Panc1 (cell line): ENCODE measurements around the gene ITGA3. TPM values are rescaled to one million over a fixed set of nuclear protein-coding genes. Genes with fewer than 3 reads are reported as not detected.
A peak's percentile ranks its signal among the peaks of the same experiment; 100 is the strongest.

Experiments used
- ATAC-seq: fragments of 200-7000 bp; cut with Tn5 transposase; 2 replicates; pipeline ENCODE4 v1.9.1; 2020; ENCODE audit warnings: mild to moderate bottlenecking, moderate library complexity
- BruUV-seq: library from RNA; stranded (reverse); fragments of 400-500 nt; replicated peaks from 2 replicates; lab custom pipeline; 2021; lab: Mats Ljungman, UMichigan
- CTCF ChIA-PET: fragments of 300-600 bp; sonication (Branson Sonifier 250); formaldehyde crosslinking; loops from one replicate; lab custom pipeline; 2022; ENCODE audit warnings: antibody characterized with exemption; lab: Charles Lee
- POLR2A ChIA-PET: fragments of 300-600 bp; sonication (Branson Sonifier 250); formaldehyde crosslinking; loops from one replicate; lab custom pipeline; 2022; ENCODE audit warnings: antibody characterized with exemption; lab: Charles Lee
- DNase-seq: peaks from one replicate; pipeline ENCODE4 v3.0.0-alpha.2; 2010; ENCODE audit warnings: low read depth, low spot score
- H3K27ac ChIP-seq: 2 replicates; pipeline ENCODE4 v1.5.1; 2011; ENCODE audit warnings: mild to moderate bottlenecking, low read length, inconsistent platforms
- H3K27me3 ChIP-seq: fragments of 200-500 bp; sonication (Bioruptor generic); 2 replicates; pipeline ENCODE4 v1.6.0; 2014; ENCODE audit warnings: low read length, inconsistent platforms; ENCODE audit not compliant: control insufficient read depth, insufficient read depth
- H3K36me3 ChIP-seq: fragments of 200-500 bp; sonication (Bioruptor generic); 2 replicates; pipeline ENCODE4 v1.5.1; 2014; ENCODE audit warnings: inconsistent platforms, mild to moderate bottlenecking, low read length, moderate library complexity; ENCODE audit not compliant: control insufficient read depth, insufficient read depth
- H3K4me1 ChIP-seq: 2 replicates; pipeline ENCODE4 v1.5.1; 2011; ENCODE audit warnings: inconsistent platforms, mild to moderate bottlenecking, low read length, moderate library complexity; ENCODE audit not compliant: control insufficient read depth, insufficient read depth
- H3K4me3 ChIP-seq, 2 experiments: 2 replicates each; pipeline ENCODE4 v1.5.1; 2011 to 2012; ENCODE audit warnings: low read depth in 2 of 2, low read length in 2 of 2, mild to moderate bottlenecking in 2 of 2, inconsistent platforms in 1 of 2, moderate library complexity in 1 of 2
- H3K9me3 ChIP-seq: fragments of 200-500 bp; sonication (Bioruptor generic); 2 replicates; pipeline ENCODE4 v1.5.1; 2014; ENCODE audit warnings: low read depth, mild to moderate bottlenecking, inconsistent platforms, low read length, moderate library complexity; ENCODE audit not compliant: control insufficient read depth, insufficient read depth
- CTCF ChIP-seq: fragments of 450-650 bp; IDR thresholded peaks from 2 replicates; pipeline ENCODE4 v1.5.1; 2017; ENCODE audit warnings: mild to moderate bottlenecking
- POLR2AphosphoS5 ChIP-seq: IDR thresholded peaks from 2 replicates; pipeline ENCODE4 v1.6.1; 2012; ENCODE audit warnings: mild to moderate bottlenecking, low read depth, low read length, moderate library complexity
- REST ChIP-seq, 2 experiments: IDR thresholded peaks; 2 replicates each; pipeline ENCODE4 v1.6.1; 2011 to 2012; ENCODE audit warnings: low read depth in 2 of 2, control low read depth in 1 of 2, low read length in 1 of 2, mild to moderate bottlenecking in 1 of 2, moderate library complexity in 1 of 2; ENCODE audit not compliant: insufficient read depth in 1 of 2
- SIN3A ChIP-seq: IDR thresholded peaks from 2 replicates; pipeline ENCODE4 v1.6.1; 2012; ENCODE audit warnings: low read depth, mild to moderate bottlenecking, low read length, moderate library complexity, borderline replicate concordance; ENCODE audit not compliant: insufficient read depth
- TCF7L2 ChIP-seq: IDR thresholded peaks from 2 replicates; pipeline ENCODE4 v1.6.1; 2011; ENCODE audit warnings: mild to moderate bottlenecking, low read depth, low read length, inconsistent platforms
- in situ Hi-C: cut with HindIII; loops from 2 replicates; pipeline ENCODE4 v1.10.0; 2016; ENCODE audit warnings: low sequenced_read_pairs, low pct_unique_long_range_greater_than_20kb
- intact Hi-C: fragments of 100-400 bp; cut with micrococcal nuclease; formaldehyde crosslinking; loops from one replicate; pipeline ENCODE4 v1.10.0; 2022; ENCODE audit not compliant: unreplicated experiment
- total RNA-seq: library from RNA; stranded (reverse); gene quantifications from one replicate; pipeline ENCODE4 v1.2.1, GENCODE V29; 2021; ENCODE audit not compliant: unreplicated experiment

The ITGA3 gene
- total RNA-seq, 1 experiment from 2014 or later, result 439 TPM

DNA sequence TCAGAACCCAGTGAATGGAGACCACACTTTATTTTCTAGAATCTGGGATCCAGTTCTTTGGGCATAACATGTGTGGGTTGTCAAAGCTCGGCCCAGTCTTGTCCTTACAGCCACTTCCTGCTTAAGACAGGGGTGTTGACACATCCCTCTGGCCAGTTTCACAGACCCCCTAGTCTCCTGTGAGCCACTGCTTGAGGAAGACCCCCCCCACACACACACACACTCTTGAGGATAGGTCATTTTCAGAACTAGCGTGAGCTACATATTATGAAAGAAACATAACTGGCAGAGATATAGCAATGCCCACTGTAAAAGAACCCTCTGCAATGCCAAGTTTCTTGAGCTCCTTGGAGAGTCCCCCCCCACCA lies 36.0 kb downstream of the ITGA3 start:
- in situ Hi-C loops, result no loop called here

GRCh38 chr17:50093246-50093645 lies 37.3 kb downstream of the ITGA3 start:
- TF ChIP-seq REST (IDR thresholded peaks at IDR 0.05; ENCODE audit: insufficient read depth in 1 of 2, low read depth in 2 of 2, low read length in 1 of 2), result no peak
- no peak for TF ChIP-seq SIN3A
- TF ChIP-seq POLR2AphosphoS5, result no peak
- no peak for TF ChIP-seq CTCF
- ATAC-seq (no peak), DNase-seq (no peak)
- in situ Hi-C loops, result no loop called here
- intact Hi-C loops, result no loop called here
- Histone ChIP-seq H3K4me3 (no peak overlapping the region), H3K4me1 (peaks cover 36% of the 10 kb centered on the region), H3K27me3 (no peaks in the 10 kb centered on the region), H3K9me3 (no peaks in the 10 kb centered on the region), H3K36me3 (peaks cover 2% of the 10 kb centered on the region; the same call in 1 of the 2 replicates), H3K27ac (peak overlapping the region; percentile 10; the same call in 1 of the 2 replicates)
- ChIA-PET CTCF (interaction anchor here (0.7 to 2.7 kb wide), 3 partner anchors 21 to 37 kb away, joined by 6 to 12 read pairs (median 9); partner anchors contain the start of gene SAMD14), POLR2A (no interaction called here)
- BruUV-seq, result no TSS peak

More for the DNA sequence above, 36.0 kb downstream of the ITGA3 start:
- ATAC-seq, result no peak
- Histone ChIP-seq H3K9me3 (no peaks in the 10 kb centered on the region), H3K36me3 (peaks cover 2% of the 10 kb centered on the region; the same call in 1 of the 2 replicates), H3K4me3 (no peak overlapping the region), H3K27ac (peak overlapping the region; percentile 41; the same call in 1 of the 2 replicates), H3K4me1 (peaks cover 36% of the 10 kb centered on the region), H3K27me3 (no peaks in the 10 kb centered on the region)
- no peak for DNase-seq
- TF ChIP-seq POLR2AphosphoS5 (no peak), CTCF (no peak), REST (IDR thresholded peaks at IDR 0.05; ENCODE audit: insufficient read depth in 1 of 2, low read depth in 2 of 2, low read length in 1 of 2) (no peak), SIN3A (no peak), TCF7L2 (no peak)
- ChIA-PET POLR2A (interaction anchor here (0.6 kb wide), 1 partner anchor 90 kb away, joined by 9 read pairs; no protein-coding TSS in a partner anchor), CTCF (interaction anchor here (0.6 to 2.7 kb wide), 4 partner anchors 12 to 44 kb away, joined by 3 to 12 read pairs (median 8); no protein-coding TSS in a partner anchor)
- BruUV-seq, result no TSS peak
- intact Hi-C loops, result no loop called here
